DMS114 treated with DMSO at 0.1 percent for 48 hours (cell line): Measurements from ENCODE around the gene CDHR5.
"Not testable (repeated sequence)": the region's sequence is repeated elsewhere in the genome, so short reads cannot be mapped to it uniquely, and the experiment has no call there.

ENCODE experiments used
- DNase-seq: peaks from one replicate; lab custom pipeline; 2025; ENCODE audit not compliant: unreplicated experiment; lab: John Stamatoyannopoulos, UW

The CDHR5 gene

GRCh38 chr11:624705-625635 is at the start of gene CDHR5:
Gene CDHR5, minus strand, starts transcription at chr11:624955. Its CDS starts 53 bp downstream, at chr11:624902.
- DNase-seq: no peak

- no peak for DNase-seq
Observed at GRCh38 chr11:674406-674805, 49.7 kb upstream of the CDHR5 start.

GRCh38 chr11:673866-674265 is 49.1 kb upstream of the CDHR5 start:
- DNase-seq: no peak

GRCh38 chr11:665704-666281 is 41.0 kb upstream of the CDHR5 start:
- no peak for DNase-seq

DNA sequence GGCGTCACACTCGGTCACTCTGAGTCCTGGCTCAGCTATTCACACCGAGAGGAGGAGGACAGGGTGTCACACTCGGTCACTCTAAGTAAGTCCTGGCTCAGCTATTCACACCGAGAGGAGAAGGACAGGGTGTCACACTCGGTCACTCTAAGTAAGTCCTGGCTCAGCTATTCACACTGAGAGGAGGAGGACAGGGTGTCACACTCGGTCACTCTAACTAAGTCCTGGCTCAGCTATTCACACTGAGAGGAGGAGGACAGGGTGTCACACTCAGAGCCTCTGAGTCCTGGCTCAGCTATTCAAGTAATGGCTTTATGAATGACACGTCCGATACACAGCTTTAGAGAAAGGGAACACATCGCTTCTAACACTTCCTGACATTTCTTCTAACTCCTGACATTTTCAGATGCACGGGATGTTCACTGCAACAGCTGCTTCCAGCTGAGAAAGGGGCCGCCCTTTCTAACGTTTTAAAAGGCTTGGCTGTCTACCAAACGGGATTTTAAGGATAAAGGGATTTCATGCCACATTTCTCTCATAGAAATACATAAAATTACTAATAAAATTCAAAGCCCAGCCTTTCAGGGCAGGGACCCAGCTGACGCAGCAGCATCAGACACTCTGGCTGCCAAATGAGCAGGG is 40.4 kb upstream of the CDHR5 start:
- DNase-seq: no peak

DNA sequence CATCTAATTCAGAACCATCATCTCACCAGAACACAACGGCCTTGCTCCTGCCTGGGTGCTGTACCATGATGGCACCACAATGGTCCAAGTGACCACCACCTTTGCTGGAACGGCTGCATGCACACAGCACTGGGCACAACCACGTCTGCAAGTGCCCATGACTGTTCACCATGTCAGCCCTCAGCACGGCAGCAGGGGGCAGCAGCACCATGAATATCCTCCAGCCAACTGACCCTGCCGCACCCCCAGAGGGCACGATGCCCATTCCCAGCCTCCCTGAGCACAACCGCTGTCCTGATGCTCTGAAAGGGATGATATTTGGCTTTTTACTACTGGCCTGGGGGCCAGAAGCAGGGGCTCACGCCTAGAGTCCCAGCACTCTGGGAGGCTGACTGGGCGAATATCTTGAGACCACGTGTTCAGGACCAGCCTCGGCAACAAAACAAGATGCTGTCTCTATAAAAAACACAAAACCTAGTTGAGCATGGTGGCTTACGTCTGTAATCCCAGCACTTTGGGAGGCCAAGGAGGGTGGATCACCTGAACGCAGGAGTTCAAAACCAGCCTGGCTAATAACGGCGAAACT is 38.0 kb upstream of the CDHR5 start:
- DNase-seq: no peak

- no peak for DNase-seq
Observed at GRCh38 chr11:660681-661444, 36.1 kb upstream of the CDHR5 start.

GRCh38 chr11:660281-660680 is 35.5 kb upstream of the CDHR5 start:
- no peak for DNase-seq

DNA sequence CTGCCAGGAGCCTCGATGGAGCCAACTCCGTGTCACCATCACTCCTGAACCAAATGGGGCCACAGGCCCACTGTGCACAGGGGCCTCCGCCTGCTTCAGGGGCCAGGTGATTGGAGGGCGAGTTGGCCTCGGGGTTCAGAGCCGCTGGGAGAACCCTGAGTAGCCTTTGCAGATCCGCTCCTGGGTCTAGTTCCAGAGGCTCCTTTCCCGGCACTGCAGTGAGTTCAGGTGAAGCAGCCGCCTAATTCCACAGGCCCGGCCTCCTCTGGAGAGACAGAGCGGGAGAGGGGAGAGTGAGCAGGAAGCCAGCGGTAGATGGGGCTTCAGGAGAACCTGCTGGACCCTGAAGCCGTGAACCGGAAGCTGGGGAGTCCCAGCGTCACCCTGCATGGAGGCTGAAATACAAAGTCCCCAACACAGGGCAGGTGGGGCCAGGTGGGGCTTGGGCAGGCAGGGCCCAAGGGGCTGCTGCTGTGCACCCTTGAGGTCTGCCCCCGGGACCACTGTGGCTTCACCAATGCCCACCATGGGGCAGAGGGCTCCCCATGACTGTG is 34.9 kb upstream of the CDHR5 start:
- no peak for DNase-seq

DNA sequence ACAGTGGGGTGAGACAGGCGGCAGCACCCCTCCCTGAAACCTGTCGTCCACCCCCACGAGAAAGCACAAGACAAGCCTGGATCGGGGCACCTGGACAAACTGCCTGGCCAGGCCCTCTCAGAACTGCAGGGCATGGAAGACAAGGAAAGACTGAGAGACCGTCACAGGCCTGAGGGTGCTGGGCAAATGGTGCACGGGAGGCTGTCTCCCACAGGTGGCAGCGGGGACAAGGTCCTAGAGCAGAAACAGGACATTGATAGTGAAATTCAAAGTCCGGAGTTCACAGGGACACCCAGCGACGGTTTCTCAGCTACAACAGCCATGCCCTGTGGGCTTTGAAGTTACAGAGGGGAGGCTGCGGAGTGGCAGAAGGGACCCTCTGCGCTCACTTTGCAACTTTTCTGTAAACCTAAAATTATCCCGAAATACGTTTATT is 33.0 kb upstream of the CDHR5 start:
- DNase-seq: no peak

DNA sequence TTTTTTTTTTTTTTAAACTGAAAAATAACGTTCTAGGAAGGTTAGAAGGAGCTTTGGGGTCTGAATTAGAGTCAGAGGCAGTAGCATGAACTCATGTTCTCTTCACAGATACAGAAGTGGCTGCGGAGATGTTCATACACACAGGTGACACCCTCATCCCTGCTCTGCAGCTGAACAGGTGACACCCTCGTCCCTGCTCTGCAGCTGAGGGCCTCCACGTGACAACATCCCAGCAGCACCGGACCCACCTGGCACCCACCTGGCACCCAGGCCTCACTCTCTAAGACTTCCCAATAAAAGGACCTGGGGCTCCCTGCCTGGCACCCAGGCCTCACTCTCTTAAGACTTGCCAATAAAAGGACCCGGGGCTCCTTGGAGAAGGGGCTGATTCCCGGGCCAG is 32.1 kb upstream of the CDHR5 start:
- DNase-seq: no peak

DNA sequence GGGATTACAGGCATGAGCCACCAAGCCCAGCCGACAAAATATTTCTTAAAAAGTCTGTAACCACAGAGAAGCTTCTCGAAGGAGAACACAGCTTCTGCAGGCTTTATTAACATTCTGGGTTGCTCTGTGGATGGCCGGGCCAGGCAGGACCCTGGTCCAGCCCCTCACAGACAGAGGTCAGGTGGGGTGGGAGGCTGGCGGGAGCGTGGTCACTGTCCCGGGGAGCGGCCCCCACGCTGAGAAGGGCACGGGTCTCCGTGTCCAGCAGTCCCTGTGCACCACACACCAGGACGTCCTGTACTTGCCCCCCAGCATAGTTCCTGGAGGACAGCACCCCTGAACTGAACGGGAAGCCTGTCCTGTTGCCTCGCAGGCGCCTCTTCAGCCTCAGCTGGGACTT is 31.7 kb upstream of the CDHR5 start:
- no peak for DNase-seq

DNA sequence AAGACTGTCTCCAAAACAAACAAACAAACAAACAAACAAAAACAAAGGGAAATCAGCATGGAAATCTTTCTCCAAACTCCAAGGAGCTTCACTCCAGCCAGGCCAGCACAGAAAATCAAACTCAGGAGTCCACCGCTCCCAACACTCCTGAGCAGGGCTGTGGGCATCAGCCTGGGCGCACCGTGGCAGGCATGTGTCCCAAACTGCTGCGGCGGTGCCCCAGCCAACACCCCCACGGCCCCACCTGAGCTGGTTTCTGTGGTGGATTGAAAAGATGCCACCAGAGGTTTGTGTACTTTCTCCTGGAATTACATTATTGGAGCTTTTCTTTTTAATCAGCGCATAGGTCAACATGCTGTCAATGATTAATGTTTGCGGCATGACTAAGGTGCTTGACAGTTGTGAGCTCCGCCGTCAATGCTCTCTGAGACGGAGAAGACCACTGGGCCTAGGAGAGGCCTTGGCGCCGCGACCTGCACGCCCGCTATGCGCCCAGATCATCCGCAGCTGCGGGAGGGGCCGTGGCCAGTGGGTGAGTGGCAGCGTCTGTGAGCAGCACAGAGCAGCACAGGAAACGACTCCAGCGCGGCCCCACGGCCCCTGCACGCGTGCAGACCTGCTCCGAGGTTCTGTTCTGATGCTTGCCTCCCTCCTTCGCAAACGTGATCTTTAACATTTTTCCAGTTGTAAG is 30.4 kb upstream of the CDHR5 start:
- DNase-seq: no peak

DNA sequence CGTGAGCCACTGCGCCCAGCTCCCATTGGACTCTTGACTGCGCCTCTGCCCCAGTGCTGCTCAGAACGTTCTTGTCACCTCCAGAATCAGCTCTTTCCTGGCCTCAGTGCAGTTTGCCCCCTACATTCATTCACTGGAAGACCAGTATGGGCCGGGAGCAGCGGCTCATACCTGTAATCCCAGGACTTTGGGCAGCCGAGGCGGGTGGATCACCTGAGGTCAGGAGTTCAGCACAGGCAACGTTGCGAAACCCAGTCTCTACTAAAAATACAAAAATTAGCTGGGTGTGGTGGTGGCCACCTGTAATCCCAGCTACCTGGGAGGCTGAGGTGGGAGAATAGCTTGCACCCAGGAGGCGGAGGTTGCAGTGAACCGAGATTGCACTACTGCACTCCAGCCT is 29.7 kb upstream of the CDHR5 start:
- DNase-seq: not testable (repeated sequence)

DNA sequence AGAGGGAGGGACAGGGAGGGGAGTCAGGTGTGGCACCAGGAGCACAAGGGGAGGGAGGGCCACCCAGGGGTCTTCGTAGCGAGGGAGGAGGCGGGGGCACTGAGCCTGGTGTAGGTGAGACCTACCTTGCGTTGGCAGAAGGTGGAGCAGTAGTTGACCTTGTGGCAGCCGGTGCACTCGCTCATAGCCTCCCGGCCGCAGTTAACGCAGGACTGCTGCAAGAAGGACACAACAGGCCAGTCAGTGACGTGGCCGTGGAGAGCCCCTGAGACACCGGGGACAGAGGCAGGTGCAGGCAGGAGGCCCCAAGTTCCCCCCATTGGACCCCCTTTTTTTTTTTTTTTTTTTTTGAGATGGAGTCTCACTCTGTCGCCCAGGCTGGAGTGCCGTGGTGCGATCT is 29.1 kb upstream of the CDHR5 start:
- DNase-seq: no peak

DNA sequence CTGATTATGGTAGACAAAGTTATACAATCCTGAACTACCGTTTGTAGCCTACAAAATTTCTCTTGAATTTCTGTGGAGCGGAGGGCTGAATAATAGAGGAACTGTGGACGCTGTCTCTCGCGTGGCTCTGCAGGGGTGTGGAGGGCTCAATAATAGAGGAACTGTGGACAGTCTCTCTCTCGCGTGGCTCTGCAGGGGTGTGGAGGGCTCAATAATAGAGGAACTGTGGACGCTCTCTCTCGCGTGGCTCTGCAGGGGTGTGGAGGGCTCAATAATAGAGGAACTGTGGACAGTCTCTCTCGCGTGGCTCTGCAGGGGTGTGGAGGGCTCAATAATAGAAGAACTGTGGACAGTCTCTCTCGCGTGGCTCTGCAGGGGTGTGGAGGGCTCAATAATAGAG is 28.4 kb upstream of the CDHR5 start:
- DNase-seq: not testable (repeated sequence)

DNA sequence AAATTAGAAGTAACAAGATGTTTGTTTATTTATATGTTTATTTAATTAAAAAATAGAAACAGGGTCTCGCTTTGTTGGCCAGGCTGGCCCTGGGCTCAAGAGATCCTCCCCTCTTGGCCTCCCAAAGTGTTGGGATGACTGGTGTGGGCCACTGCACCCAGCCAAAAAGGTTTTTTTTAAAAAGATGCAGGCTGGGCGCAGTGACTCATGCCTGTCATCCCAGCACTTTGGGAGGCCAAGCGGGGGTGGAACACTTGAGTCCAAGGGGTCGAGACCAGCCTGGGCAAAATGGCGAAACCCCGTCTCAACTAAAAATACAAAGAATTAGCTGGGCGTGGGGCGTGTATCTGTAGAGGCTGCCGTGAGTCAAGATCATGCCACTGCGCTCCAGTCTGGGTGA is 25.7 kb upstream of the CDHR5 start:
- DNase-seq: no peak

DNA sequence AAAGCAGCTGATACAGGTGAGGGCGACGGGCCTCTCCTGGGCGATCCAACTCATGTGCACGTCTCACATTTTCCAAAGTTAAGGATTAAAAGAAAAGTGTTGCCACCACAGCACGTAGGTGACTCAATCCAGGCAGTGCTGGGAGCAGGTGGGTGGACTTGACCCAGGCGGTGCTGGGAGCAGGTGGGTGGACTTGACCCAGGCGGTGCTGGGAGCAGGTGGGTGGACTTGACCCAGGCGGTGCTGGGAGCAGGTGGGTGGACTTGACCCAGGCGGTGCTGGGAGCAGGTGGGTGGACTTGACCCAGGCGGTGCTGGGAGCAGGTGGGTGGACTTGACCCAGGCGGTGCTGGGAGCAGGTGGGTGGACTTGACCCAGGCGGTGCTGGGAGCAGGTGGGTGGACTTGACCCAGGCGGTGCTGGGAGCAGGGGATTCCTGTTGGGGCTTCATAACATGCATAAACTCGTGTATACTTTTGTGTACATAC is 23.0 kb upstream of the CDHR5 start:
- not testable (repeated sequence) for DNase-seq

DNA sequence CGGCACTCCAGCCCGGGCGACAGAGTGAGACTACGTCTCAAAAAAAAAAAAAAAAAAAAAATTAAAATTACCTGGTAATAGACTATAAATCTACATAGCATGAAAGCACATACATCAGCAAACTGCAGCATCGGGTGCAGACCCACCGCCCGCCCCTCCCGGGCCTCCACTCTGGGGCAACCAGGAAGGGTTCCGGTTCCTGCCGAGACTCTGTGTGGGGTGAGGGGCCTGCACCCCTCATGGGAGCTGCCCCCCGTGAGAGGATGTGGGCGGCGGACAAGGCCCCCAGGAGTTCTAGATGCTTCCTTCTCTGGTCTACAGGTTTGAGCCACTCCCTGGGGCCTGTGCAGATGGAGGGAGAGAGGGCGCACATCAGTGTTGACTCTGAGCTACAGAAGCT is 21.5 kb upstream of the CDHR5 start:
- no peak for DNase-seq

DNA sequence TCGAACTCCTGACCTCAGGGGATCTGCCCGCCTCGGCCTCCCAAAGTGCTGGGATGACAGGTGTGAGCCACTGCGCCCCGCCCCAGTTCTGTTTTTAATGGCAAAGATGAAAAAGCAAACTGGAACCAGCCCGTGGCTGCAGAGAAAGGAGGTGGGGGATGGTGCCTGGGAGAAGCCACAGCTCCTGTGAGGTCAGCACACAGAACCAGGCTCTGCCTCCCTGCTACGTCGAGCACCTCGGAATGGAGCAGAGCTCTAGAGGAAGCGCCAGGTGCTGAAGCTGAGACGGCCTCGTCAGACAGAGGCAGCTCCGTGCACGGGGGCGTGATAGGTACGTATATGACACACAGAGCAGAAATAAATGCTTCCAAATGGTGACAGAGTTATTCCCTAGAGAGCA is 20.8 kb upstream of the CDHR5 start:
- DNase-seq: no peak
